Transverse colon (tissue), 3 donors: Measurements from ENCODE around the gene CNBD2.

Experiments
- EP300 ChIP-seq: sonication (generic); formaldehyde crosslinking; IDR thresholded peaks from one replicate; pipeline ENCODE4 v1.6.1; 2017; ENCODE audit warnings: antibody characterized with exemption, low read depth
- TF ChIP-seq, protein P1 (sequence below), 5 experiments: fragments of 200-600 bp in 3 of 5; fragments of 450-650 bp in 2 of 5; sonication (generic) in 3 of 5; IDR thresholded peaks; 1 replicate in 2 of 5; 2 replicates in 3 of 5; pipeline ENCODE4 v1.5.1; 2016 to 2017; ENCODE audit warnings: antibody characterized with exemption in 5 of 5, inconsistent platforms in 3 of 5, mild to moderate bottlenecking in 2 of 5, moderate library complexity in 1 of 5

GRCh38 chr20:36051318-36052116 is 83.1 kb downstream of the CNBD2 start:
- TF ChIP-seq, protein P1, sequence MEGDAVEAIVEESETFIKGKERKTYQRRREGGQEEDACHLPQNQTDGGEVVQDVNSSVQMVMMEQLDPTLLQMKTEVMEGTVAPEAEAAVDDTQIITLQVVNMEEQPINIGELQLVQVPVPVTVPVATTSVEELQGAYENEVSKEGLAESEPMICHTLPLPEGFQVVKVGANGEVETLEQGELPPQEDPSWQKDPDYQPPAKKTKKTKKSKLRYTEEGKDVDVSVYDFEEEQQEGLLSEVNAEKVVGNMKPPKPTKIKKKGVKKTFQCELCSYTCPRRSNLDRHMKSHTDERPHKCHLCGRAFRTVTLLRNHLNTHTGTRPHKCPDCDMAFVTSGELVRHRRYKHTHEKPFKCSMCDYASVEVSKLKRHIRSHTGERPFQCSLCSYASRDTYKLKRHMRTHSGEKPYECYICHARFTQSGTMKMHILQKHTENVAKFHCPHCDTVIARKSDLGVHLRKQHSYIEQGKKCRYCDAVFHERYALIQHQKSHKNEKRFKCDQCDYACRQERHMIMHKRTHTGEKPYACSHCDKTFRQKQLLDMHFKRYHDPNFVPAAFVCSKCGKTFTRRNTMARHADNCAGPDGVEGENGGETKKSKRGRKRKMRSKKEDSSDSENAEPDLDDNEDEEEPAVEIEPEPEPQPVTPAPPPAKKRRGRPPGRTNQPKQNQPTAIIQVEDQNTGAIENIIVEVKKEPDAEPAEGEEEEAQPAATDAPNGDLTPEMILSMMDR (IDR thresholded peaks at IDR 0.05) = no peak
- no peak for TF ChIP-seq EP300
